SW 1271 (cell line): ENCODE results near the gene PTPRN2.
"Not testable (repeated sequence)": the region's sequence is repeated elsewhere in the genome, so short reads cannot be mapped to it uniquely, and the experiment has no call there.

ENCODE experiments used
- DNase-seq, 2 experiments: peaks; one replicate each; lab custom pipeline; 2025; lab: John Stamatoyannopoulos, UW

PTPRN2 gene

DNA sequence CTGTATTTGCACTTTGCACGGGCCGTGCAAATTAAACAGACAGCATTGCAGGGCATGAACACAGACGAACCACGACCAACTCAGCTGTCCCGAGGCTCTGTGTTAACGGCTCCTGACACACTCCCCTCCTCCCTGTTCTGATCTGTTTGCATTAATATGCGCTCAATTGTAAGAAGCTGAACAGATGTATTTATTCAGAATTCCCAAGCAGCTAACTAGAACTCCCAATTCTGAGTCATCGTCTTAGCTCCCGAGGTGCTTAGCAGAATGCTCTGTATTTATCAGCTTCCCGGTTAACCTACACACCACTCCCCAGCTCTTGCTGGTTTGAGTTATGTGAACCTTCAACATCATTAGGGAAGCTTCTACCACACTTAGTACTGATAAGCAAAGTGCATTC, 286.4 kb downstream of the PTPRN2 start:
- no peak for DNase-seq

DNA sequence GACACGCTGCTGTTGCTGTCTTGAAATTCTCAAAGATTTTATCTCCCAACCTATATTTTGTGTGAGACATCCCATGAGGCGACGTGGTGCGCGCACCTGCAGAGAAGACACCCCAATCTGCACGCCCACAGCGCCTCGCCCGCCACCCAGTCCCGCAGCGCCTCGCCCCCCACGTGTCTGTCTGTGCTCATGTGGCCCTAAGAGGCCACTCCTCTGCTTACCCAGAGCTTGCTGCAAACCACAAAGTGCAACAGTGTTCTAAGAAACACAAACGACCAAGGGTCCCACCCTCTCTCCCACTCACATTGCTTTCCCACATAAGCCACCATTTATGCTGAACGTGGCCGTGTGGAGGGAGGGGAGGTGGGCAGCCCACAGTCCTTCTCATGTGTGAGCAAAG, 287.2 kb downstream of the PTPRN2 start:
- DNase-seq = no peak

DNA sequence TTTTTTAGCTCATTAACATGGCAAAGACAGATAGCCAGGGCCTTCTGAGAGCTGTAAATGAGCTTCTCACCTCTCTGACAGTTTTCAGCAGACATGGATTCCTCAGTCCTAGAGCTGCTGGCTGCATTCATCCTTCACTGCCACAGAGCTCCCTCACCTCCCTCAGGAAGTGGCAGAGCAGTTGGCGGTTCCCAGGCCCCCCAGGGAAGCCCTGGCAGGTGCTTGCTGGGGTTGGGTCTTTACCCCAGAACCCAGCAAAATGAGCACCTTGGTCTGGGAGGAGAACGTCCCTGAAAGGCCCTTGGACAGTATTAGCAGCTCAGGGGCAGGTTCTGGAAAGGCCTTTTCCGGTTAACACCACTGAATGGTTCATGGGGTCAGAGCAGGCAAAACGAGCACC, 288.0 kb downstream of the PTPRN2 start:
- DNase-seq = no peak

DNA sequence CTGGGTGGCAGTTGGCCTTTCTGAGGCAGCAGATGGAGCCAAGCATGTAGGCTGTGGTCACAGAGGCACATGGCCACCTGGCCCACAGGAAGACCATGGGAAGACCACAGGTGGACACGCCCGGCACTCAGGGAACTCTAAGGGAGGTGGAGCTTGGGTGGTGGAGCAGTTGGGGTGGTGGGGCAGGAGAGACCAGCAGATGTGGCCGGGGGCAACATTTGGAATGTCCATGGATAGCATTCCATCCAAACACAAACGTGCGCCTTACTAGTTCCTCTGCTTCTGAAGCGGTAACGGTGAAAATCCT, 290.9 kb downstream of the PTPRN2 start:
- no peak for DNase-seq

DNA sequence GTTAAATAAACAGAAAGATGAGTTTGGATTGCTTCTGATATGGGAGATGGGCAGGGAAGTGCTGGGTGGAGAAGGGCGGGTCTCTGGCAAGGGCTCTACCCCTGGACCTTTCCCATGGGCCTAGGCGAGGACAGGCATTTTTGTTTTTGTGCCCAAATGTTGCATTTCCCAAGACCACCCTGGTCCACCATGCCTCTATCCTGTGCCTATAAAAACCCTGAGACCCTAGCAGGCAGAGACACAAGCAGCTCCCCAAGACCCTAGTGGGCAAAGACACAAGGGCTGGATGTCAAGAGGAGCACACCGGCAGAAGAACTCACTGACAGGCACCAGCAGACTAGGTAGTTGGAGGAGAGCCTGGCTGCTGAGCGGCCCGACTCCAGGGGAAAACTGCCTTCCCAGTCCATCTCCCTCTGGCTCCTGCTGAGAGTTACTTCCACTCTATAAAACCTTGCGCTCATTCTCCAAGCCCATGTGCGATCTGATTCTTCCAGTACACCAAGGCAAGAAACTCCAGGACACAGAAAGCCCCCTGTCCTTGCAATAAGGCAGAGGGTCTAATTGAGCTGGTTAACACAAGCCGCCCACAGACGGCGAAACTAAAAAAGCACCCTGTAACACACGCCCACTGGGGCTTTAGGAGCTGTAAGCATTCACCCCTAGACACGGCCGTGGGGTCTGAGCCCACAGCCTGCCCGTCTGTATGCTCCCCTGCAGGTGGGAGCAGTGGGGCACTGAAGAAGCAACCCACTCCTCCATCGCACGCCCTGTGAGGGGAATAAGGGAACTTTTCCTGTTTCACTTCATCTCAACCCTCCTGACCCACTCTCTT, 291.4 kb downstream of the PTPRN2 start:
- DNase-seq = no peak

DNA sequence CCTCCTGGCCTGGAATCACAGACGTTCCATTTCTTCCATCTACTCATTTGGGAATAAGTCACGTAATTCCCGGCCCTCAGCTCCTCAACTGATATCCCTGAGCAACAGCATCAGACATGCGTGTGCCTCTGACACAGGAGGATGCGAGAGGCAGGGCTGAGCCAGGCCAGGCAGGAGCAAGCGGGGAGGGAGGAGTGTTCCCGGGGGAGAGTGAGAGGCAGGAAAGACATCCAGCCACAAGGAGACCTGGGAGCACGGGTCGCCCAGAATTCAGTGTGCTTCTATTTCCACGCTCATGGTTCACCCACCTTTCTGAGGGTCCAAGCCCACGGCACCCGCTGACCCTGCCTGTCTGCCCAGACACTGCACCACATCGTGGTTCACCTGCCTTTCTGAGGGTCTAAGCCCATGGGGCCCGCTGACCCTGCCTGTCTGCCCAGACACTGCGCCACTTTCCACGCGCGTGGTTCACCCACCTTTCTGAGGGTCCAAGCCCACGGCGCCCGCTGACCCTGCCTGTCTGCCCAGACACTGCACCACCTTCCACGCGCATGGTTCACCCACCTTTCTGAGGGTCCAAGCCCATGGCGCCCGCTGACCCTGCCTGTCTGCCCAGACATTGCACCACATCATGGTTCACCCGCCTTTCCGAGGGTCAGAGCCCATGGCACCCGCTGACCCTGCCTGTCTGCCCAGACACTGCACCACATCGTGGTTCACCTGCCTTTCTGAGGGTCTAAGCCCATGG, 293.0 kb downstream of the PTPRN2 start:
- not testable (repeated sequence) for DNase-seq

DNA sequence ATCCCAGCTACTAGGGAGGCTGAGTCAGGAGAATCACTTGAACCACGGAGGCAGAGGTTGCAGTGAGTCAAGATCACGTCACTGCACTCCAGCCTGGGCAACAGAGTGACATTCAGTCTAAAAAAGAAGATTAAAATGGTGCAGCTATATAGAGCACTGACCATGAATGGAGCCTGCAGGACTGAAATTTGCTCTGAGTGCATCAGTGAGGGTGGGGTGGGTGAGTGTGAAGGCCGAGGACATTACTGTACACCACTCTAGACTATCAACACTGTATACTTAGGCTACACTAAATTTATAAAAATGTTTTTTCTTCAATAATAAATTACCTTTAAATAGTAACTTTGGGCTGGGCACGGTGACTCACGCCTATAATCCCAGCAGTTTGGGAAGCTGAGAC, 294.7 kb downstream of the PTPRN2 start:
- no peak for DNase-seq

DNA sequence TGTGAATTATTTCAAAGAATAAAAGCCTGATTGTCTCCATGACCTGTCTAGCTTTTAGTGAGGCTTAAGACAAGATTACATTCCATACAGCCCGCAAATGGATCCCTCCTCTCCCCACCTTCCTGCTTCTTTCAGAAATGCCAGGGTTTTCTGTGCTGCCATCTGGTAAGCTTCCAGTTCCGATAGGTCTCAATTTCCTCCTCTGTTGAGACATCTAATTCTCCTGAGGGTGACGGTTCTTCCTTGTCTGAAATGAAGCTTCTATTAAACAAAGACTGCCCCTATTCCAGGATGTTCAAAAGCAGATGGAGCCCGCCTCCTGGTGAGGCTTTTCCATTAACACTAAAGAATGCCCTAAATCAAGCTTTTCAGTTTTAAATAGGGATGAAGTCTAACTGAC, 295.6 kb downstream of the PTPRN2 start:
- no peak for DNase-seq

DNA sequence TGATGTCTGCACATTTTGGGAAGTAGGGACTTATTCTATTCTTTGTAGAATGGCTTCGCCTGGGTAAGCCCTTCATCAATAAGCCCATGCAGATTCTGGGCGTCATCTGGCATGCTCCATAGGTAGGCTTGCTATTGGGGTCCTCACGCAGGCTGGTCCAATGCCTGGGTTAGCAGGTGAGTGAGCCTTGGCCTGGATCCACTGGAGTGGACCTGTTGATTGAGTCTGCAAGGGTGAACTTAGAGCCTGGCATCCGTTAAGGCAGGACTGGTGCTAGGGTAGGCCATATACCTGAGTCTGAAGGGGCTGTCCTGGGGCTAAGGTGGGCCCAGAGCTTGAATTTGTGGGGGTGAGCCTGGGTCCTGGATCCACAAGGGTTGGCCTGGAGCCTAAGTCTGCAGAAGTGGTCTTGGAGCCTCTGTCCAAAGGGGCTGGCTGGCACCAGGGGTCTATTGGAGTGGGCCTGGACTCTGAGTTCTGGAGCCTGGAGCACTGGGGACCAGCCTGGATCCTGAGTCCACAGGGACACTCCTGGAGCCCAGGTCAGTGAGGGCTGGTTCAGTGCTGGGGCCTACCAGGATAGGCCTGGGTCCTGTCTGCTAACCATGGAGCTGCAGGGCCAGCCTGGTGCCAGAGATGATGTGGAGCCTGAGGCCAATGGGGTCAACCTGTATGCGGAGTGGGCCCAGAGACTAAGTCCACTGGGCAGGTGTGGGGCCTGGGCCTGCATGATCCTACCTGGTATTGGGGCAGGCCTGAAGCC, 297.7 kb downstream of the PTPRN2 start:
- DNase-seq = no peak

DNA sequence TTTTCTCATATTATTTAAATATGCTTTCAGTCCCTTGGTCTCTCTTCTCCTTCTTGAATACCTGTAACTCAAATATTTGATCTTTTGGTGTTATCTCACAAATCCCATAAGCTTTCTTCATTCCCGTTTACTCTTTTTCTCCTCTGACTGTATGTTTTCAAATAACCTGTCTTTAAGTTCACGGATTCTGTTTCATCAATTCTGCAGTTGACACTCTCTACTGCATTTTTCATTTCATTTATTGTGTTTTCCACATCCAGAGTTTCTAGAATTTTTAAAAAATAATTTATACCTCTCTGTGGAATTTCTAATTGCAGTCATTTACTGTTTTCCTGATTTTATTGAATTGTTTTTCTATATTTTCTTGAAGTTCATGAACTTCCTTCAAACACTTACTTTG, 298.4 kb downstream of the PTPRN2 start:
- DNase-seq = no peak

DNA sequence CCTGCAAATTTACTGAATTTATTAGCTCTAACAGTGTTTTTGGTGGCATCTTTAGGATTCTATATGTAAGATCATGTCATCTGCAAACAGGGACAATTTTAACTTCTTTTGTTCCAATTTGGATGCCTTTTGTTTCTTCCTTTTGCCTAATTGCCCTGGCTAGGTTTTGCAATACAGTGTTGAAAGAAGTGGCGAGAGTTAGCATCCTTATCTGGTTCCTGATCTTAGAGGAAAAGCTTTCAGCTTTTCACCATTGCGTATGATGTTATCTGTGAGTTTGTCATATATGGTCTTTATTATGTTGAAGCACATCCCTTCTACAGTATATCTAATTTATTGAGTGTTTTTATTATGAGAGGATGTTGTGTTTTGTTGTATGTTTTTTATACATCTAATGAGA, 301.4 kb downstream of the PTPRN2 start:
- no peak for DNase-seq

DNA sequence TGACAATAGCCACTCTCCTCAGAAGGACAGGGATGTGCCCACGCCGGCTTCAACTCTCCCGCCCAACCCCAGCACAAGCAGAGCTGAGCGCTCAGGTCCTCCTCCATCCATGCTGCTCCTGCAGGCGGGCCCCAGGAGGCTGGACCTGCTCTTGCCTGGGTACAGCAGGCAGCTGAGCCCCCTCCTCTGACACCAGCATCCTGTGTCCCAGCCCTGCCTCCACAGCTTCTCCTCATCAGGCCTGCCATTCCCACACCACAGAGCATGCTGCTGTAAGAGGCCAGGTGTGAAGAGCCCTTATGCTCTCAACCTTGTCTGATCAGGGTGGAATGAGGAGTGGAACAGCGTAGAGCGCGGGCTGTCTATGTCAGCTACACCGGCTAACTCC, 302.2 kb downstream of the PTPRN2 start:
- DNase-seq = no peak

DNA sequence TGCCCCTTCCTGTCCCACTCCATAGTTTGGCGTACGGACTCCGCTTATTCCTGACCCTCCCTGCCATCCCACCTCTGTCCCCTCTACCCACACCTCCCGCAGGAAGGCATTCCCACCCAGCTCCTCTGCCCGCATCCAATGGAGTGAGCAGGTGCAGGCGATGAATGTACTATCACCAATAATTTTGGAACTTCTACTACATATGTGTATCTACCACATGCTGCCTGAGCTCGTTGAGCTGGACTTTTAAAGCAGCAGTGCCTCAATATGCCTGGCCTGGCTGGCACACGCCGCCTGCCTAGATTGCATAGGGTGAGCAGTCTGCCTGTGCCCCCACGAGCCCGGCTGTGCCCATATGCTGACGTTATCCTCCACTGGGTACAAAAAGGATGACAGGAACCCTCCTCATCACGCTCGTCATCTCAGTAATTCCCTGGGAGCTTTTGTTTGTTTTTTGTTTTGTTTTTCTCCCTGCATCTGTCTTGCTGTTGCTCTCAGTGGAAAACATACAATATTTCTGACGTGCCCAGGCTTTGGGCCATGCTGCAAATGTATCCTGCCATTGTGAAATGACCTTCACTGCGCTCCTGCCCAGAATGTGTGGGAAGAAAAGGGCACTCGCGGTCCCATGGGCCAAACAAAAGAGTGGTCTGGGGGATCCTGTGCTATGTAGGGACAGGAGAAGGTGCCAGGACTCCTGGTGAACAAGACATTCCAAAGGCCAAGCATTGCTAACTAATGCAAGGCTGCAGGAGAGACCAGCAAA, 302.8 kb downstream of the PTPRN2 start:
- DNase-seq = no peak

DNA sequence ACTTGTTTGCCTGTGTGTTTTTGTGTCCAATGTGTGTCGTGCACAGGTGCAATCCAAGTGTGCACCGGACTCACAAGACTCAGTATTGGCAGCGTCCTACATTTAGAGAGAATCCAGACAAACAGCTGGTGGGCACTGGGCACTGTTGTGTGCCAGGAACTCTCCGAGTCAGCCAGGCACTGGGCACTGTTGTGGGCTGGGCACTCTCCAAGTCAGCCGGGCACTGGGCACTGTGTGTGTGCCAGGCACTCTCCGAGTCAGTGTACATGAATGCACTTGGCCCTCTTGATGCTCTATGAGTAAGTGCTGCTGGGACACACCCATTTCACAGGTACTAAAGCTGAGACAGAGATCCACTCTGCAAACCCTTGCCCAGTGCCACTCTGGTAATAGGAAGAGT, 303.5 kb downstream of the PTPRN2 start:
- DNase-seq = no peak

DNA sequence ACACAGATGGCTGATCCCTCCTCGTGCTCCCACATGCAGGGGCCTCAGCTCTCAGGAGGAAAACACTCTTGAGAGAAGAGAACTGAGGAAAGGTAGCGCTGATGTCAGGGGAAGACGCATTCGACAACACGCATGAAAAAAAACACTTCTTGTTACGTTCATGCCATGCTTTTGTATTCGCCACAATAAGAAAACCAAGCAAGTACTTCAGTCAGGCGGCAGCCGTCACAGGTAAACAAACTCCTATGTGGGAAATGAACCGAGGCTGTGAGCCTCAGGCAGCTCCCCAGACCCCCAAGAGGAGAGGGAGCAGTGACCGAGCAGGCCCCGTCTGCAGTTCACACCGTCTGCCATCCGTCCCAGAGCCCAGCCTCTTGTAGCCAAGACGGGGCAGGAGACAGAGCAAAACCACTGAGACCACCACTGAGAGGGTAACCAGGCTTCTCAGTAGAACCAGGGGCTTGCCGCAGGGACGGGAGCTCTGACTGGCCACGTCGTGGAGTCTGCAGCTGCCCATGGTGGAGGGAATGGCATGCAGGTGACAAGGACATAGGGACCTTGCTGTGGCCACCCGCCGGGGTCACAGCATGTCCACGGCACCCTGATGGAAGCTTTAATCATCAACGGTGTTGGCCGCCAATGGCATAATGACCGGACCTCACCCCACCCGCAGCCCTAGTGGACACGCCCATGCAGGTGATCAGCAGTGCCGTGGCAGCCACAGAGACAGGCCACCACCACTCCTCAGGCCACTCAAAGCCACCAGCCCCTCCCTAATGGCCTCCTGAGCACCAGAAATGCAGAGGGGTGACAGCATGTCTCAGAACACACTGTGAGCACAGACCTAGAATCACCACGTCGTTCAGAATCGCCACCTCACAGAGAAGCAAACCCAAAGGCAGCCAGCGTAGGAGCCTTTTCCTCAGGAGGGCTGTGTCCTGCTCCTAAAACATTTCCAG, 304.3 kb downstream of the PTPRN2 start:
- no peak for DNase-seq

DNA sequence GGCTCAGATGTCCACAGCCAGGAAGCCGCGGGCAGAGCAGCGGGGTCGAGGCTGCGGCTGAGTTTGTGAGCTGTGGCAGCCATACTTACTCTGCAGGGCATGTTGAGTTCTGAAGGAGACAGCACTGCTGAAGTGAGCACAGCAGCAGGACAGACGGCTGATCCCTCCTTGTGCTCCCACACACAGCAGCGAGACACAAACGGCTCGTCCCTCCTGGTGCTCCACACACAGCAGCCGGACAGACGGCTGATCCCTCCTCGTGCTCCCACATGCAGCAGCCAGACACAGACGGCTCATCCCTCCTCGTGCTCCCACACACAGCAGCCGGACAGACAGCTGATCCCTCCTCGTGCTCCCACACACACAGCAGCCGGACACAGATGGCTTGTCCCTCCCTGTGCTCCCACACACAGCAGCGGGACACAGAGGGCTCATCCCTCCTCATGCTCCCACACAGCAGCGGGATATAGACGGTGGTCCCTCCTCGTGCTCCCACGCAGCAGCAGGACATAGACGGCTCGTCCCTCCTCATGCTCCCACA, 305.1 kb downstream of the PTPRN2 start:
- DNase-seq = no peak

DNA sequence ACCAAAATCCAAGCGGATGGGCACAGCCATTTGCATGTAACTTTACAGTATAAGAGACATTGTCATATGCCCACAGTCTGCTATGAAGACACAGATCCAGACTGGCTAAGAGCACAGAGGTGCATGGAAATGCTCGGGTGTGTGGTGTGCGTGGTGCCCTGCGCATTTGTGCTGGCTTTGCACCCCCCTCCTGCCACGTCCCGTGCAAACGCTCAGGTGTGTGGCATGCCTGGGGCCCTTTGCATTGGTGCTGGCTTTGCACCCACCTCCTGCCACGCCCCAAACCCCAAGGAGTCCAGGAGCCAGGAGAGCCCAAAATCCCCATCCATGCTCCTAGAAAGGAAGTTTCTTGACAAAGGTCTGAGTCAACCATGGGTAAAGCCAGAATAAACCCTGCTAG, 306.2 kb downstream of the PTPRN2 start:
- no peak for DNase-seq

DNA sequence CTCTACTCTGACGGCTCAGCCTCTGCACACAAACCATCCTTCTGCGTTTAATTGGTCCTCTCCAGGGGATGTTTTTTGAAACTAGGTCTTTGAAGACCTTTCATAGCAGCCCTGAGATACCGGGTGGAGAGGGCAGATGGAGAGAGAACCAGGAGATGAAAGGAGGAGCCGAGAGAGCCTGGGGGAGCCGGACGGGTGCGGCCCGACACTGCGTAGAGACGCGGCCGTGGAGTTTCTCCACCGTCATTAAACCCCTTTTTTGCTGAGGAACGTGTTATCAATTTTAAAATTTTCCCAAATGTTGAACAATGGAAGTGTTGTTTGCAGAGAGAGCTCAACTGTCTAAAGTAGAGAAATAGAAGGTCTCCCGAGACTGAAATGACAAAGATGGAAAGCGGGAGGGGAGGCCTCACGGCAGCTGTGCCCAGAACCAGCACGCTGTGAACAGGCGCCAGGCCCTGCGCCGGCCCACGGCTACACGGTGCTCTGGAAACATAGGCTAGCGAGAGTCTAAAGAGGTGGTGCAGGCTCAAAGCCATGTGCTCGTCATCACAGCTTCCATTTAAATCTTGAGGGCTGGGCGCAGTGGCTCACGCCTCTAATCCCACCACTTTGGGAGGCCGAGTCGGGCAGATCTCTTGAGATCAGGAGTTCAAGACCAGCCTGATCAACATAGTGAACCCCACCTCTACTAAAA, 307.0 kb downstream of the PTPRN2 start:
- DNase-seq = no peak

DNA sequence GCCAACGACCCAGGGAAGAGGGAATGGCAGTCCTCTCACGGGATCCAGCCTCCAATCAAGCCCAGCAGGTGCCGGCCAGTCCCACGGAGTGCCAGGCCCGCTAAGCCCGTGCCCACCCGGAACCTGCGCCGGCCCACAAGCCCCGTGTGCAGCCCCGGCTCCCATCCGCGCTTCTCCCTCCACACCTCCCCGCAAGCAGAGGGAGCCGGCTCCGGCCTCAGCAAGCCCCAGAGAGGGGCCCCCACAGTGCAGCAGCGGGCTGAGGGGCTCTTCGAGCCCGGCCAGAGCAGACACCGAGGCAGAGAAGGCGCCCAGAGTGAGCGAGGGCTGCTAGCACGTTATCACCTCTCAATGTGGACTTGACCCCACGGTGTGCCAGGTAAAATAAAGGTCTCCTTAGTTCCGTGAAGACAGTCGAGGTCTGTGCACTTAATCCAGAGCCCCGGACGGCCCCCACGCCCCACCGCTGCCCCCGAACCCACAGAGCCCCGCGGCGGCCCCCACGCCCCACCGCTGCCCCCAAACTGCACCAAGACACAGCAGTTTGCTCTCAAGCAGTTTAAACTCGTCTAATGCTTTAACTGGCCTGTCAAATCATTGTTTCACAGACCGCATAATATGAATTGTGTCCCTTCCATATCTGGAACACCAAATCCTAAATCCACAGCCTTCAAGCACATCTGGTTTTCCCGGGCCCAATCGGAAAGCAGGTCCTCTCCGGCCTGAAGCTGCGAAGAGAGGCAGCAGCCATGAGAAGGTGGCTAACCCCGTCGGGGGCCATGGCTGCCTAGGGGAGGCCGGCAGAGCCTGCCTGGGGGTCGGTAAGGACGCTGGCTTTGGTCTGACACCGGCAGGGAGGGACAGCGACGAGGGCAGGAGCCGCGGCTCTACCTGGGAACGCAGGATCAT, 307.8 kb downstream of the PTPRN2 start:
- DNase-seq = no peak
